ENCODE data around the gene HOXB9. TPM values are rescaled to one million over a fixed set of nuclear protein-coding genes. Genes with fewer than 3 reads are reported as not detected.

Gene HOXB9
- polyA plus RNA-seq, 1 experiment: not detected

GRCh38 chr17:48593126-48593829 lies 32.9 kb downstream of the HOXB9 start, which contains the start of gene HOXB5:
Gene HOXB5, minus strand, starts transcription at chr17:48593779. Its CDS starts 97 bp downstream, at chr17:48593682.
- POLR2A ChIA-PET: no interaction called here
- TF ChIP-seq CTCF (IDR thresholded peaks at IDR 0.05; ENCODE audit: insufficient read depth, low read depth, low read length): no peak

GRCh38 chr17:48592577-48592976 lies 33.6 kb downstream of the HOXB9 start:
- ChIA-PET POLR2A (interaction anchor here (0.6 kb wide), 1 partner anchor 1705 kb away, joined by 3 read pairs; no protein-coding TSS in a partner anchor), CTCF (interaction anchor here (0.8 to 3.6 kb wide), 23 partner anchors 9 to 438 kb away, joined by 3 to 29 read pairs (median 5); partner anchors contain the start of gene HOXB8)
- no peaks in the 10 kb centered on the region for H3K36me3 ChIP-seq (ENCODE audit: control insufficient read depth, insufficient read depth, low read length)
- TF ChIP-seq CTCF (IDR thresholded peaks at IDR 0.05; ENCODE audit: insufficient read depth, low read depth, low read length): no peak
- H3K27me3 ChIP-seq (ENCODE audit: control insufficient read depth, insufficient read depth, low read length): peaks cover 84% of the 10 kb centered on the region
- no peak for DNase-seq (ENCODE audit: low read depth)
- H3K4me3 ChIP-seq (ENCODE audit: low read depth, low read length): no peak overlapping the region

More at GRCh38 chr17:48593126-48593829, 32.9 kb downstream of the HOXB9 start, which contains the start of gene HOXB5:
- Histone ChIP-seq H3K36me3 (ENCODE audit: control insufficient read depth, insufficient read depth, low read length) (no peaks in the 10 kb centered on the region), H3K27me3 (ENCODE audit: control insufficient read depth, insufficient read depth, low read length) (peaks cover 85% of the 10 kb centered on the region), H3K4me3 (ENCODE audit: low read depth, low read length) (no peak within 1 kb of the TSS)
- DNase-seq (ENCODE audit: low read depth): no peak
- CTCF ChIA-PET: interaction anchor here (0.7 to 3.6 kb wide), 25 partner anchors 8 to 439 kb away, joined by 3 to 29 read pairs (median 5); no protein-coding TSS in a partner anchor

GRCh38 chr17:48592057-48592514 lies 34.1 kb downstream of the HOXB9 start:
- Histone ChIP-seq H3K36me3 (ENCODE audit: control insufficient read depth, insufficient read depth, low read length) (no peaks in the 10 kb centered on the region), H3K27me3 (ENCODE audit: control insufficient read depth, insufficient read depth, low read length) (peaks cover 84% of the 10 kb centered on the region), H3K4me3 (ENCODE audit: low read depth, low read length) (no peak overlapping the region)
- no peak for DNase-seq (ENCODE audit: low read depth)
- TF ChIP-seq CTCF (IDR thresholded peaks at IDR 0.05; ENCODE audit: insufficient read depth, low read depth, low read length): no peak
- CTCF ChIA-PET: interaction anchor here (1.0 to 3.6 kb wide), 13 partner anchors 15 to 438 kb away, joined by 3 to 29 read pairs (median 5); partner anchors contain the start of gene HOXB8
- POLR2A ChIA-PET: interaction anchor here (0.6 kb wide), 1 partner anchor 1706 kb away, joined by 3 read pairs; no protein-coding TSS in a partner anchor

- Histone ChIP-seq H3K4me3 (ENCODE audit: low read depth, low read length) (no peak overlapping the region), H3K27me3 (ENCODE audit: control insufficient read depth, insufficient read depth, low read length) (peaks cover 84% of the 10 kb centered on the region), H3K36me3 (ENCODE audit: control insufficient read depth, insufficient read depth, low read length) (no peaks in the 10 kb centered on the region)
- no peak for TF ChIP-seq CTCF (IDR thresholded peaks at IDR 0.05; ENCODE audit: insufficient read depth, low read depth, low read length)
- ChIA-PET POLR2A (no interaction called here), CTCF (interaction anchor here (0.6 to 3.6 kb wide), 5 partner anchors 22 to 429 kb away, joined by 3 to 29 read pairs (median 4); partner anchors contain the start of gene HOXB8)
- DNase-seq (ENCODE audit: low read depth): no peak
Observed at GRCh38 chr17:48591255-48592056, 34.7 kb downstream of the HOXB9 start.

Measured in BJ (cell line).